Osteoblast (primary cell): ENCODE measurements around the gene AFMID. TPM values are rescaled to one million over a fixed set of nuclear protein-coding genes. Genes with fewer than 3 reads are reported as not detected.
A peak's percentile ranks its signal among the peaks of the same experiment; 100 is the strongest.

ENCODE experiments used
- DNase-seq: peaks from one replicate; pipeline ENCODE4 v3.0.0; 2011; ENCODE audit warnings: low spot score, mixed read lengths; ENCODE audit not compliant: insufficient read length; ENCODE audit errors: missing footprints
- H2AFZ ChIP-seq: 2 replicates; pipeline ENCODE4 v1.6.0; 2011; ENCODE audit warnings: mild to moderate bottlenecking, low read length
- H3K27ac ChIP-seq: 2 replicates; pipeline ENCODE4 v1.5.1; 2011; ENCODE audit warnings: mild to moderate bottlenecking, low read depth, low read length, moderate library complexity
- H3K27me3 ChIP-seq: 2 replicates; pipeline ENCODE4 v1.6.0; 2012; ENCODE audit warnings: mild to moderate bottlenecking, control low read depth, inconsistent platforms, low read length, moderate library complexity; ENCODE audit not compliant: insufficient read depth
- H3K36me3 ChIP-seq: 2 replicates; pipeline ENCODE4 v1.5.1; 2011; ENCODE audit warnings: mild to moderate bottlenecking, low read length, control low read depth, moderate library complexity; ENCODE audit not compliant: insufficient read depth
- H3K4me1 ChIP-seq: 2 replicates; pipeline ENCODE4 v1.5.1; 2011; ENCODE audit warnings: mild to moderate bottlenecking, low read length, control low read depth, moderate library complexity; ENCODE audit not compliant: insufficient read depth
- H3K4me2 ChIP-seq: 2 replicates; pipeline ENCODE4 v1.6.0; 2011; ENCODE audit warnings: mild to moderate bottlenecking, low read length; ENCODE audit not compliant: insufficient read depth
- H3K4me3 ChIP-seq: fragments of 200-600 bp; sonication (generic); 3 replicates; pipeline ENCODE4 v1.5.1; 2012; ENCODE audit warnings: mild to moderate bottlenecking, low read length, inconsistent platforms; ENCODE audit not compliant: insufficient read depth
- H3K79me2 ChIP-seq: 2 replicates; pipeline ENCODE4 v1.6.0; 2012; ENCODE audit warnings: mild to moderate bottlenecking, low read length, control low read depth, inconsistent platforms; ENCODE audit not compliant: insufficient read depth
- H3K9me3 ChIP-seq: 2 replicates; pipeline ENCODE4 v1.5.1; 2011; ENCODE audit warnings: low read depth, low read length, control low read depth
- H4K20me1 ChIP-seq: 2 replicates; pipeline ENCODE4 v1.6.0; 2012; ENCODE audit warnings: mild to moderate bottlenecking, low read length, control low read depth; ENCODE audit not compliant: insufficient read depth
- CTCF ChIP-seq: IDR thresholded peaks from 2 replicates; pipeline ENCODE4 v1.5.1; 2011; ENCODE audit warnings: mild to moderate bottlenecking, low read depth, low read length, moderate library complexity; ENCODE audit errors: extremely low read depth
- total RNA-seq: library from RNA; depleted of rRNA; stranded (reverse); fragments of >200 nt; gene quantifications from 2 replicates; pipeline ENCODE4 v1.2.3, GENCODE V29; 2012

AFMID gene
- total RNA-seq, 1 donor = 23.2 TPM

DNA sequence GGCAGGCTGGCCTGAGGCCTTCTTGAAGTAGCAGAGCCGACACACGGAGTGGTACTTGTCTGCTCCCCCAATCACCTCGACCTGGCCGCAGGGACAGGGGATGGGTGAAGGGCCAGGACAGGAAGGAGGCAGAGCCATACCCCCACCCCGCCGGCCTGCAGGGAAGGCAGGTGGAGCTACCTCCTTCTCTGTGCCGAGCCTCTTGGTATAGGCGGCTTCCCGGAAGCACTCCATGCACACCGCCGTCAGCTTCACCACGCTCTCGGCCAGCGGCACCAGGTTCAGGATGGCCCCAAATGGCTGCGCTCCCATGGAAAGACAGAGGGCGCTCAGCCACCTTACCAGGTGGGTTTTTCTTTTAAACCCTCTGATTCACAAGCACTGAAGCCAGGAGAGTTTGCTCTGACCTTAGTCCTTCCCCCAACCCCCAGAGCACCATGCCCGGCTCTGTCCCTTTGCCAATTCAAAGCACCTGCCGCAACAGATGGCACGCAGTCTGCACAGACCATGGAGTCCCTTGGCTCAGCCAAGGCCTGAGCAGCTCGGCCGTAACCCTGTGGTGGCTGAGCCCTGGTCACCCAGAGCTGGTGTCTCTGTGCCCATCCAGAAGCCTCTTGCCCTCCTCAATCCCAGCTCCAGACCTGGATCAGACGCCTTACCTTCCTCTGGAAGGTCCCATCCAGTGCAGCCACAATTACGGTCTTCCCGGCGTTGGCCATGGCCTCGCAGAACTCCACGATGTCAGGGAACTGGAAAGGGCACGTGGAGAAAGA lies 12.1 kb upstream of the AFMID start:
- no peak overlapping the region for H2AFZ ChIP-seq
- no peaks in the 10 kb centered on the region for H3K27me3 ChIP-seq
- H3K9me3 ChIP-seq = no peaks in the 10 kb centered on the region
- H3K4me1 ChIP-seq = no peaks in the 10 kb centered on the region
- peak; percentile 69 for DNase-seq
- H3K79me2 ChIP-seq = no peaks in the 10 kb centered on the region
- H3K4me2 ChIP-seq = no peak overlapping the region
- H3K27ac ChIP-seq = no peak overlapping the region
- H3K36me3 ChIP-seq = peaks cover 12% of the 10 kb centered on the region
- H4K20me1 ChIP-seq = peaks cover 5% of the 10 kb centered on the region
- no peak for TF ChIP-seq CTCF
- H3K4me3 ChIP-seq = no peak overlapping the region

DNA sequence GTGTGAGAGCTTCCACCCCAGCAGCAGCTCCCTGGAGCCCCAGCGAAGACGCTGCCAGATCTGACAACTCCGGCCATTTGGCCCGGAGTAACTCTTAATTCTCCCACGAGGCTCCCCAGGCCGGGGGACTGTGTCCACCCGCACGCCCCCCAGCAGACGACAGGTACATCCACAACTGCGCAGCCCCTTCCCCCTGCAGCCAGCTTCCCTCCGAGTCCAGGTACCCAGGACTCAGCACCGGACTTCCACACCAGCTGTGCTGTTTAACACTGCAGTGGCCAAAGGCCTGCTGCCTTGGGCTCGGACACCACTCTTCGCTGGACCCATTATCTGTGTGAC lies 11.6 kb upstream of the AFMID start:
- no peaks in the 10 kb centered on the region for H3K4me1 ChIP-seq
- H2AFZ ChIP-seq = no peak overlapping the region
- no peak for TF ChIP-seq CTCF
- no peak overlapping the region for H3K4me3 ChIP-seq
- H3K4me2 ChIP-seq = no peak overlapping the region
- H3K79me2 ChIP-seq = no peaks in the 10 kb centered on the region
- no peaks in the 10 kb centered on the region for H3K9me3 ChIP-seq
- no peak for DNase-seq
- H3K27me3 ChIP-seq = no peaks in the 10 kb centered on the region
- peaks cover 12% of the 10 kb centered on the region for H3K36me3 ChIP-seq
- peaks cover 5% of the 10 kb centered on the region for H4K20me1 ChIP-seq
- no peak overlapping the region for H3K27ac ChIP-seq

- Histone ChIP-seq H3K36me3 (peaks cover 12% of the 10 kb centered on the region), H3K4me2 (no peak overlapping the region), H3K27me3 (no peaks in the 10 kb centered on the region), H3K79me2 (no peaks in the 10 kb centered on the region), H2AFZ (no peak overlapping the region), H4K20me1 (peaks cover 5% of the 10 kb centered on the region), H3K27ac (no peak overlapping the region), H3K4me1 (no peaks in the 10 kb centered on the region), H3K4me3 (no peak overlapping the region), H3K9me3 (no peaks in the 10 kb centered on the region)
- peak; percentile 92 for DNase-seq
- peak; percentile 66 for TF ChIP-seq CTCF
Measured at GRCh38 chr17:78176548-78177025, 10.6 kb upstream of the AFMID start.

- Histone ChIP-seq H2AFZ (peak overlapping the region; percentile 75), H3K36me3 (peaks cover 12% of the 10 kb centered on the region), H3K4me2 (no peak overlapping the region), H4K20me1 (peaks cover 5% of the 10 kb centered on the region), H3K79me2 (no peaks in the 10 kb centered on the region), H3K27me3 (no peaks in the 10 kb centered on the region), H3K9me3 (no peaks in the 10 kb centered on the region), H3K4me1 (no peaks in the 10 kb centered on the region), H3K4me3 (no peak overlapping the region), H3K27ac (no peak overlapping the region)
- no peak for TF ChIP-seq CTCF
- peak; percentile 94 for DNase-seq
Measured at GRCh38 chr17:78179372-78179771, 7.8 kb upstream of the AFMID start.
